Stimulated activated CD4-positive, alpha-beta T cell treated with anti-CD3 and anti-CD28 coated beads, Interleukin-4, amount 100 ng/mL, for 1 hour (primary cell): ENCODE data around the gene CHIC2.

Experiments
- DNase-seq: peaks from one replicate; pipeline ENCODE4 v3.0.0-alpha.2; 2020

Gene CHIC2

DNA sequence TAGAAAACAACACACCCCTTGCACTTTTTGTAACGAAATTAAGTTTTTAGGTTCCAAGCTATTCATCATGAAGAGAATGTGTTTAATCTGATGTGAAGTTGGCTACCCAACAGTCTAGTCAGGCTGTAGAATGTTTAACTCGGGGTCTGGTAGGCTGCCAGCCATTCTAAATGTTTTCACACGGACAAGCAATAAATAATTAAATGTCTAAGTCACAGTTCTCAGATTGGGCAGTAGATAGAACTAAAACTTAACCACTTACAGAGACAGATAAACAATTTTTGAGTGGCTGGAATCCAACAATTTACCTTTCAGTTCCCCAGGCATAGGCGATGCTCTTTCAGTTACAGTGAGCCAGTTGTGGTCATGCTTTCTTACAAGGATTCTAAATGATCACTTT is 66.5 kb downstream of the CHIC2 start:
- no peak for DNase-seq

DNA sequence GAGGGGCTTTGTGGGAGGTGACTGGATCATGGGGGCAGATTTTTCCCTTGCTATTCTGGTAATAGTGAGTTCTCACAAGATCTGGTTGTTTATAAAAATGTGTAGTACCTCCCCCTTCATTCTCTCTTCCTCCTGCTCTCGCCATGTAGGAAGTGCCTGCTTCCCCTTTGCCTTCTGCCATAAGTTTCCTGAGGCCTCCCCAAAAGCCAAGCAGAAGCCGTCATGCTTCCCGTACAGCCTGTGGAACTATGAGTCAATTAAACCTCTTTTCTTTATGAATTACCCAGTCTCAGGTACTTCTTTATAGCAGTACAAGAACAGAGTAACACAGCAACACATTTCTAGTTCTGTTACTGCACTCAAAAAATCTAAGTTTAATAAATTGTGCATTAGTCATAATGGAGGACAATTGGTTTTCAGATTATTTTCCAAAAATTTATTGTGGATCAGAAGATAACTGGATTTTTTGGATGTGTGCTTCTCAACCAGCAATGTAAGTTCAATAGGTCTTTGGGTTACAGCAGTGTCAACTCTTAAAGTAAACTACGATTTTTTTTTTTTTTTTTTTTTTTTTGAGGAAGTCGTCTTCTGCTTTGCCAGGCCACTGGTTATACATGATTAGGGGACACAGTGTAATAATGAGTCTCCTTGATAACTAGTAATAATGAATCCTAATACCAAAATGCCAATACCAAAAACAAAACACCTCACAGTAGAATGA is 69.9 kb downstream of the CHIC2 start:
- no peak for DNase-seq

DNA sequence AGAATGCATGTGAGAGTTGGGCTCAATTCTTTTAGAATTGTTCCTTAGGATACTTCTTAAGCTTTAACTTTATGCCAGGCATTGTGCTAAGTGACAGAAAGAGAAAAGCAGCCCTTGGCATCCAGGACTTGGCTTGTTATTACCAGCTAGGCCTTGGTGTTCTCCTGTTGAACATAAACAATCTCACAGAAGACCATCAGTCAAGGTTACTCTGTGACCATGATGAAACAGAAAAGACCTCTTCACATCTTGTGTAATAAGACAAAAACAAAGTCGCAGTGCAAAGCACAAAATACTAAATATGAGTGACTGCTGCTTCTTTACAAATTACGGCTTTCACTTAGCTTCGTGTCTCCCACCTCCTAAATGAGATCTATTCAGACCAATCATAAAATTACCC is 71.6 kb downstream of the CHIC2 start:
- DNase-seq: no peak

DNA sequence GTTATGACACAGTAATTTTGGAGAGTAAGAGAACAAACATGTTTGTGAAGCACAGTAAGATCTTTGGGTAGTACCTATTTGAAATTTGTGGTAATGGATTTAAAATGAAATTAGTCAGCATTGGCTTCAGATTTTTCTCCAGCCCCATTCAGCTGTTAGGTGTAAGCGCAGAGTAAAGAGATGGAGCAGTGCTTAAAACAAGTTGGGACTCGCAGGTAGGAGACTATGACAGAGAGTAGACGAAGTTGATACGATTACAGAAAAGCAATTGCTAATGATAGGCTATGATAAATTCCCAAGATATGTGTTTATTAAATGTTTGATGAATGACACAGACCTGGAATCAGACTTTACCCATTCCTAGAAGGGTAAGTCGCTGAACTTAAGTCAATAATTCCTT is 72.6 kb downstream of the CHIC2 start:
- no peak for DNase-seq

DNA sequence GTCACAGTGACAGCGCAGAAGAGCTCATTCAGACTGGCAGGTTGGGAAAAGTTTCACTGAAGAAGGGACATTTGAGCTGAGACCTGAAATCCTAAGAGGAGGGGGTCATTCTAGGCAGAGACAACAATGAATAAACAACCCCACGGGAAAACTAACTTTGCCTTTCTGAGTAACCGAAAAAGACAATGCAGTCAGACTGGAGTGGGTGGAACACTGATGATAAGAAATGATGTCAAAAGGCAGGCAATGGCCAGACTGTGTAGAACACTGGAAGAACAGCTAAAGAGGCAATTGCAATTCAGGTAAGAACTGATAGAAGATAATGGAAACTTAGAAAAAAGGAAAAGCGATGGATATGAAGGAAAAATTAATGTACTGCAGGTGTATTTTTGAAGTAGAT is 73.8 kb downstream of the CHIC2 start:
- no peak for DNase-seq

DNA sequence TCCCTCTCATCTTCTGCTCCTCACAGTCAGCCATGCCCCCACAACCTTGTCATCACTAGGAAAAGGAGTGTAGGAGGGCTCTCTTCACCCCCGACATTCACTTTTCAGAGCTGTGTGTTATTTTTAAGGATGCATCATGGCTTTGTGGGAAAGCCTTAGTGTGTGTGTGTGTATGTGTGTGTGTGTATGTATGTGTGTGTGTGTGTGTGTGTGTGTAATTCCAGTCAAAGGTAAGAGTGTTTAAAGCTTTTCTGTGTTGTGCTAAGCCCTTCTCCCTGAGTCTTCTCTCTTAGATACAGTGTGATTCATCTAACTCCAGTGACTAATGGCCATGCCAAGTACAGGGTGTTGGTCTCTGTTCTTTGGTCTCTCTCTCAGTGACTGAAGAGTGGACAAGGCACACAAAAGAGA is 76.6 kb downstream of the CHIC2 start:
- DNase-seq: no peak

DNA sequence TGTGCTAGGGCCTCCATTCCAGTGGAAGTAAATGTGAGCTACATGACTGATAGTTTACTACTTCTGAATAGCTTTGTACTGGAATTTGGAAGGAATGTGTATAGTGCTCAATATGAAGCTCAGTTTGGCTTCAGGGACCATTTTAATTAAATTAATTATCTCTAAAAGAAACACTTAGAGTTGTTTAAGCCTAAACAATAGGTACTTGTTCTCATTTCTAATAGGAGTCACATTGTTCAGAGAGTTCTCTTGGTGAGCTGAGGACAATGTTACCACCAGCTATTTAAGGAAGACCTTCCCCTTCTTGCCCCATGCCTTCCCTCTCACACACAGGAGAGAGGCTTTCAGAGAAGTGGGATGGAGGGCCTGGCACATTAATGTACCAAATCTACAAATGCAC is 78.3 kb downstream of the CHIC2 start:
- DNase-seq: no peak

DNA sequence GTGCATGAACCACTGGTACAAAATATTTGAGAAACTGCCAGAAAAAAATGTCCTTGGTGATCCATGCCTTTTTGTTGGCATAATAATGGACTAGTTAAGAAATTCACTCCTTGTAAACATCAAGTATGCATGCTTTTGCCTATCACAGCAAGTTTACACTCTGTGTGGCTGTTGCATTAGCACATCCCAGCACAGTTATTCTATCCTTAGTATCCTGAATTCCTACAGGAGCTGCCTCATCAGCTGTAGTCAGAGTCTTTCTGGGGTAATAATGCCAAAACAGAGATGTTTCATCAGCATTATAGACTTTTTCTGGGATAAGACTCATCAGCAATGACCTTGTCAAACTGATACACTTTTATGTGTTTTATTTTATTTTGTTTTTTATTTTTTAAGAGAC is 82.8 kb downstream of the CHIC2 start:
- no peak for DNase-seq

DNA sequence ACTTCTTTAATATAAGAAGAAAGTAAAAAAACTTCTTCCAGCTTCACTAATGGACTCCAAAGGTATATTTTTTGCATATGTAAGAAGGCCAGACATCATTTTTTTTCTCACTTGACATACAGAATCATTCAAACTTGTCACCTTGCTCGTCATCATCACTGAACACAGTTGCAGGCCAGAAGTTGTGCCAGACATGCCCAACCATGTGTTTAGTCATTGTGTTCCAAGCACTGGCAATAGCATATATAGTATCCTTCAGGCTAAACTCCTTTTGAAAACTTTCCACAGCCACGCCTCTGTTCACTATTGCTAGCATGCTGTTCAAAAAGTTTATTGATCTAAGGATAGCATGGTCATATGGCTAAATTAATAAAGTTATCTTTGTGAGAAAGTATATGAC is 83.3 kb downstream of the CHIC2 start:
- DNase-seq: no peak

DNA sequence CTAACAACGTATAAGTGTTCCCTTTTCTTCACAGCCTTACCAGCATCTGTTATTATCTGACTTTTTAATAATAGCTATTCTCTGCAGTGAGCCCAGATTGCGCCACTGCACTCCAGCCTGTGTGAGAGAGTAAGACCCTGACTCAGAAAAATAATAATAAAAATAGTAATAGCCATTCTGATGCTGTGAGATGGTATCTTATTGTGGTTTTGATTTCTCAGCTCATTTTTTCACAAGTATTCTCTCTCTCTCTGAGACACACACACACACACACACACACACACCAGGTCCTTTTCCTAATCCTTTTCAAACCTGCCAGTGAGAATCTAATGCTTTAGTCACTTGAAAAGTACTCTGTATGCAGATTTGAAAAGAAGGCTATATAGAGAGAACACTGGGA is 89.8 kb downstream of the CHIC2 start:
- no peak for DNase-seq

DNA sequence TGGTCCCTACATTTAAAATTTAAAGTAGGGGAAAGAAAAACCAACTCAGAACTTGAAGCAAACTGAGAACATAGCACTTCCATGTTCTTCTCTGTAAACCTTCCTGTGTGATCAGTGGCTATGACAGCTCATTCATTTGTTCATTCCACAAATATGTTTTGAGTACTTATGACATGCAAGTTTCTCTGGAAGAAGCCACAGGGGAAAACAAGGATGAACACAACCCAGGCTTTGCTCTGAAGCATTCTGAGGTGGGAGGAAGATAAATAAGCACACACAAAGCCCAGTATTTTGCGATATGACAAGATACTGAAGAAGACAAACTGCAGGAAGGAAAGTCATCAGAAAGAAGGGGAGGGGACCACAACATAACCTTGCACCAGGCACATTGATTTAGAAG is 96.4 kb downstream of the CHIC2 start:
- no peak for DNase-seq

DNA sequence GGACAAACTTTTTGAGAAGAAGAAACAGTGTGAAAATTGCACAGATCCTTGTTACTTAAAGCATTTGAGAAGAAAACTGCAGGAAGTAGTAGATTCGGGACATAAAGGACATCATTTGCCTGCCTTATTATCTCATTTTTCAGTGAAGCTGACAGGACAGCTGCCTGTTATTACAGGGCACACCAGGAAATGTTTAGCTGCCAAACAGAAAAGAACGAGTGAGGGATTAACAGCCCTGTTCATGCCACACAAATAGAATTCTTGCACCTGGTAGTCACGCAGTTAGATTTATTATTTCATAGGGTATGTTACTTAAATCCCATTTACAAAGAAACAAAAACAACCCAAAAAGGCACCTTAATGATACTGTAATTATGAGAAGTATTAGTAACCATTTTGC is 100.6 kb downstream of the CHIC2 start:
- no peak for DNase-seq

DNA sequence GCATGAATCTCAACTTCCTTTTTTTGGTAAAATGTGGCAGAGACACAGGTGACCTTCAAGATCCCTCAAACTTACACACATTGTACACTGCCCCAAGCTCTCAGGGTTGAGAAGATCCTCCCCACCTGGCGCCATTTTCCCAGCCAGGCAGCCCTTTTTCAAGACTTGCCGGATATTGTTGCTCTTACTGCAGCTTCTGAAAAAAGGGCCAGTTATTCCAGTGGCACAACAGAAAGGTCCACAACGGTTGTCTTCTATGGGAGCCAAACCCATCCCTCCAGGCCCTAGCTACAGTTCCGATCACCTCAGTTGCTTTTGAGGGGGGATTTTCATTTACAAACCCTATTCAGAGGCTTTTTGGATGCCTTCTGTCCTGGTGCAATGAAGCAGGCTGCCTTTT is 101.1 kb downstream of the CHIC2 start:
- no peak for DNase-seq

DNA sequence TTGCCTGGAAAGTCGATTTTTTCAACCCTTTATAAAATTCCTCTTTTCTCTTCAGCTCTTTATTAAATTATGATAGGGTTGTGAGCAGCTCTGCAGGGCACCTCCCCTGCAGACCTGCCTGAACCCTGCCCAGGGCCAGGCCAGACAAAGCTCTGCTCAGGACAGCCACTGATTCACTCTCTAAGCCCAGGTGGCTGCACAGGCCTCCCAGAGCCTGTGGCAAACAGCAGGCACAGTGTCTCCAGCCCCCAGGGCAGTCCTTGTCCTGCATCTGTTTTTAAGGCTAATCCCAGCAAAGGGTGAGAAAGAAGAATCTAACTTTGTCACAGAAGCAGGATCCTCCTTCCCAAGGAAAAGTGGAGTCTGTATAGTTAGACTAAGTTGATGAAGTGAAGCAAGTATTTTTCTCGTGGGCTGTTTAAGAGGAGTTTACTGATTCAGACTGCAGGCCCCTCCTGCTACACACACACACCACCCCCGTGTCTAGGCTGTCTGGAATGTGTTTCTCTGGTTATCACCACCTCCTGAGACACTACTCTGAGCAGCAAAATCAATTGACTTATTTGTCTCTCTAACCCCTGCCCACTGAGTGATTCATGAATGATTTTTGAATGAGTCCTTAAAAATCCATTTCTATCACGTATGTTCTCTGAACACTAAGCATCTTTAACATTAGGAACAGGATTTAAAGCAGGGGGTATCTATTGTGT is 101.7 kb downstream of the CHIC2 start:
- no peak for DNase-seq

DNA sequence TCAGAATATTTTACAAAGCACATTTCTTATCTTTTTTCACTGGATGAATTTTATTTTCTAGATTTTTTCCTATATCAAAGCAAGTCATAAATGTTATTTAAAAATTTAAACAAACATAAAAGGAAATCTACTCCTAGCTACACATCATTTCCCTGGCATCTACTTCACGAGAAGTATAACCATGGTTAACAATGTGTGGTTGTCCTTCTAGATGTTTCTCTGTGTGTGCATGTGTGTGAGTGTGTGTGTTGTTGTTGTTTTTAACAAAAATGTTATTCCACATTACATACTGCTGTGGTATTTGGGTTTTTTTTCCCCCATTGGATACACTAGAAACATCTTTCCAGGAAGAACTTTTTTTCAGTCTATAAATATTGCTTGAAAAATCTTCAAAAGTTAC is 103.1 kb downstream of the CHIC2 start:
- no peak for DNase-seq

DNA sequence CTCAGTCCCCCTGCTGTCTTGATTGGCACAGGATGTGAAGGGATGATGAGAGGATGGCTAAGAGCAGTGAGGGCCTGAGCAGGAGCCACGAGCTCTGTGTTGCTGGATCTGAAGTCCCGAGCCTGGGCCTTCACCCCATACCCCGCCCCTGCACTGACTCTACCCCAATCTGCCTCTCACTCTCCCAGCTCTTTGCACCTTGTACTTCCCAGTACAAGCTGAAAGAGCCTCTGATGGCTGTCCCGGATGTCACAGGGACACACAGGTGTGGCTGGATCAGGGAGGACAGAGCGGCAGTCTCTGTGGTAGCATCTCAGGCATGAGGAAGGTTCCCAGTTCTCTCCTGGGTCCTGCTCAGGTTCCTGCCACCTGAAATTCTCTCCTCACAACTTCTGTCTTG is 103.6 kb downstream of the CHIC2 start:
- no peak for DNase-seq
